ENCODE data around the gene MFGE8.

GRCh38 chr15:88911766-88912118 is 1.4 kb downstream of the MFGE8 start:
- TF ChIP-seq CTCF (IDR thresholded peaks at IDR 0.05) (no peak), POLR2A (IDR thresholded peaks at IDR 0.05) (no peak), POLR2AphosphoS5 (IDR thresholded peaks at IDR 0.05) (no peak), EP300 (IDR thresholded peaks at IDR 0.05; ENCODE audit: low read depth) (no peak)

Data from transverse colon (tissue), 4 donors.